PC-9 (cell line): Measurements from ENCODE around the gene NUDT1.

Experiments used
- CTCF ChIP-seq: fragments of 200-600 bp; sonication (generic); conservative IDR thresholded peaks from 2 replicates; pipeline ENCODE4 v1.6.1; 2017; ENCODE audit warnings: mixed run types, antibody characterized with exemption, mild to moderate bottlenecking, moderate library complexity
- EZH2 ChIP-seq: fragments of 200-600 bp; sonication (generic); IDR thresholded peaks from 2 replicates; pipeline ENCODE4 v1.8.0; 2017; ENCODE audit warnings: antibody characterized with exemption, low read depth

- TF ChIP-seq CTCF (no peak), EZH2 (no peak)
Observed at GRCh38 chr7:2214636-2215035, 27.4 kb upstream of the NUDT1 start.
